HG03378 (cell line): Measurements from ENCODE around the gene LRMDA.

Experiments
- ATAC-seq: cut with Tn5 transposase; IDR thresholded peaks from one replicate; pipeline ENCODE4 v1.9.1; 2021; ENCODE audit warnings: mild to moderate bottlenecking, moderate library complexity; ENCODE audit not compliant: unreplicated experiment

The LRMDA gene

GRCh38 chr10:75531571-75532031 lies 100.2 kb downstream of the LRMDA start:
- ATAC-seq = no peak

- ATAC-seq = no peak
These were observed 101.0 kb downstream of the LRMDA start for GRCh38 chr10:75532253-75532924.

GRCh38 chr10:75538144-75538543 lies 106.7 kb downstream of the LRMDA start:
- ATAC-seq = no peak

GRCh38 chr10:75538765-75539164 lies 107.3 kb downstream of the LRMDA start:
- no peak for ATAC-seq

GRCh38 chr10:75540357-75540966 lies 109.0 kb downstream of the LRMDA start:
- no peak for ATAC-seq

- no peak for ATAC-seq
These were observed 109.6 kb downstream of the LRMDA start for GRCh38 chr10:75540981-75541380.

- ATAC-seq = no peak
These were observed 110.0 kb downstream of the LRMDA start for GRCh38 chr10:75541411-75541810.

- ATAC-seq = no peak
These were observed 110.7 kb downstream of the LRMDA start for GRCh38 chr10:75542084-75542483.

- ATAC-seq = no peak
These were observed 111.5 kb downstream of the LRMDA start for GRCh38 chr10:75542906-75543305.

GRCh38 chr10:75544386-75544785 lies 113.0 kb downstream of the LRMDA start:
- no peak for ATAC-seq

GRCh38 chr10:75544993-75545706 lies 113.7 kb downstream of the LRMDA start:
- no peak for ATAC-seq

GRCh38 chr10:75546004-75546403 lies 114.6 kb downstream of the LRMDA start:
- no peak for ATAC-seq

- ATAC-seq = no peak
These were observed 116.2 kb downstream of the LRMDA start for GRCh38 chr10:75547391-75548298.

GRCh38 chr10:75548356-75548755 lies 116.9 kb downstream of the LRMDA start:
- no peak for ATAC-seq

GRCh38 chr10:75550191-75550590 lies 118.8 kb downstream of the LRMDA start:
- ATAC-seq = no peak

- ATAC-seq = no peak
These were observed 120.7 kb downstream of the LRMDA start for GRCh38 chr10:75552171-75552570.

- ATAC-seq = no peak
These were observed 122.1 kb downstream of the LRMDA start for GRCh38 chr10:75553550-75553949.

GRCh38 chr10:75555323-75555722 lies 123.9 kb downstream of the LRMDA start:
- ATAC-seq = no peak

- no peak for ATAC-seq
These were observed 124.9 kb downstream of the LRMDA start for GRCh38 chr10:75556320-75556719.

GRCh38 chr10:75565286-75566251 lies 134.1 kb downstream of the LRMDA start:
- peak; percentile 70 for ATAC-seq
